ENCODE data around the gene DSN1.
"Not testable (repeated sequence)": the region's sequence is repeated elsewhere in the genome, so short reads cannot be mapped to it uniquely, and the experiment has no call there.

The DSN1 gene, protein sequence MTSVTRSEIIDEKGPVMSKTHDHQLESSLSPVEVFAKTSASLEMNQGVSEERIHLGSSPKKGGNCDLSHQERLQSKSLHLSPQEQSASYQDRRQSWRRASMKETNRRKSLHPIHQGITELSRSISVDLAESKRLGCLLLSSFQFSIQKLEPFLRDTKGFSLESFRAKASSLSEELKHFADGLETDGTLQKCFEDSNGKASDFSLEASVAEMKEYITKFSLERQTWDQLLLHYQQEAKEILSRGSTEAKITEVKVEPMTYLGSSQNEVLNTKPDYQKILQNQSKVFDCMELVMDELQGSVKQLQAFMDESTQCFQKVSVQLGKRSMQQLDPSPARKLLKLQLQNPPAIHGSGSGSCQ

DNA sequence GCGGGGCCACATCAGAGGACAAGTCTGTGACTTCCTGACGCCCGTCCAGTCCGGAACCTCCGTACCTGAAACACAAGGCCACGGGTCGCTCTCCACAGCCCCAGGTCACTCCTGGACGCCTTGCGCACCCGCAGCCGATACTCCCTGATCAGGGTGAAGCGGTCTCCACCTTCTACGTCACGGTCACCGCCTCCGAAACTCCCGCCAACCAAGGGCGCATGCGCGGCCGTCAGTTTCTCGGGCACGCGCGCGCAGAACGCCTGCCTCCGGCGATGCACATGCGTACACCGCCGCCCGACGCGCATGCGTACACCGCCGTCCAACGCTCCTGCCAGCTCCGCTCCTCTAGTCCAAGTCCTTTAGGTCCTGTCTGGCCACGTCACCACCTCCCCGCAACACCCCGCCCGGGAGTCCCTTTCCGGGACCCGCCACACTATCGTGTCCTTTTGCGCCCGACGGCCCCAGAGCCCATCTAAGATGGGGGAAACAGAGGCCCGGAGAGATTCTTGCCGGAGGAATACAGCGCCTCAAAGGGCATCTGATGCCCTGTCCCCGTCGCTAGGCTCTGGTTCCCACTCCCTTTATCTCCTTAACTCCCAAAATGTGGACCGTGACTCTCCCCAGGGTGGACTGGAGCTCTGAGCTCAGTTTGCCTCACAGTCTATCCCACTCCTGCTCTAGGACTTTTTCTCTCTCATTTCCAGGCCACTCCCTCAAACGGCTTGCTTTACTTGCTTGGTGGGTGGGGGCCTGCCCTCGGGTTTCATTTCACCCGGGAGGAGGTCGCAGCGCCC is at the start of gene DSN1:
DSN1 (minus strand) TSS at position 167 of the 794 bp plus-strand sequence. CDS start 2,305 bp downstream, outside the sequence.
- DNase-seq = peak; percentile 99 to 100

DNA sequence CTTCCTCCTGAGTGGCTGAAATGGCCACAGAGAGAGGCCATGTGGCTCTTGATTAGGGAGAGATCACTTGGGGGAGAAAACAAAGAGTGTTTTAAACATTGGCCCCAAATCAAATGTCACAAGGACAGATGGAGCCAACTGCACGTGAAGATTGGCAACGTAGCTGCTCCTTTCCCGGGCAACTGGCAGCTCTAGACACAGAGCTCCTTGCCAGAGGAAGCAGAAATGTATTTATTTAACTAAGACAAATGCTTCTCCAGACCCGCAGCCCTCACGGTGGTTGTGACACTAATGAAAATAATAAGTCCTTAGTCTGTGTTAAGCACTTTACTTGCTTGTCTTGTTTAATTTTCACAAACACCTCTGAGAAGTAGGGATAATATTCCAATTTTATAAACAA is 49.6 kb upstream of the DSN1 start:
- no peak for DNase-seq

DNA sequence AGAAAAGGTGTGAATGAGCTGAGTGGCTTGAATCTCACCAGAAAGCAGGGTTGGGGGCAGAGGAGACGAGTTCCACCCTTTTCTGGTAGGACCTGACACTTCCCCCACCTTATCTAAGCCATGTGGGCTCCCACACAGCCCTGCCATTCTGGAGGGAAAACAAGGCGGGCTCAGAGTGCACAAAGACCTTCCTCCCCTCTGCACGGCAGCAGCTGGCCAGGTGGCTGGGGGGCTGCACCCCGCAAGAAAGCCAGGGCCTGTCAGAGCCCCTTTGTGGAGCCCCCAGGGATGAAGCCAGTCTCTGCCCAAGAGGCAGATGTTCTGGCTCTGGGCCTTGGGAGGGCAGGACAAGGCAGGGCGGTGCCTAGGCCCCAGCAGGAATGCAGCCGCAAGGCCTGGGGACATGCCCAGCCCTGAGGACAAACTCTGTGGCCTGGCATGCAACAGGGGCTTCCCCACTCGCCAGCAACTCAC is 48.4 kb upstream of the DSN1 start:
- DNase-seq = no peak

DNA sequence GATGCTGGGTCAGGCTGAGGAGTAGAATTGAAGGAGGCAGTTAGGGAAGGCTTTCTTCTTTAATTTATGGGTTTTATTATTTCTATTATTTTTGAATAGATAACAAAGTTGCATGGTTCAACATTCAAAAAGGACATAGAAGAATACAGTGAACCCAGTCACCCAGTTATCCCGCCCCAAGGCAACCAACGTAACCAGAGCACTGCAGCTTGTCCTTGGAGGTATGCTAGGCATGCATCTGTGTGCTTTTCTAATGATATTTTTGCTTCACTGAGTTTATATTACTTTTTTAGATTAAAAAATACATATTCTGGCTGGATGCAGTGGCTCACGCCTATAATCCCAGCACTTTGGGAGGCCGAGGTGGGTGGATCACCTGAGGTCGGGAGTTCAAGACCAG is 47.4 kb upstream of the DSN1 start:
- DNase-seq = no peak

DNA sequence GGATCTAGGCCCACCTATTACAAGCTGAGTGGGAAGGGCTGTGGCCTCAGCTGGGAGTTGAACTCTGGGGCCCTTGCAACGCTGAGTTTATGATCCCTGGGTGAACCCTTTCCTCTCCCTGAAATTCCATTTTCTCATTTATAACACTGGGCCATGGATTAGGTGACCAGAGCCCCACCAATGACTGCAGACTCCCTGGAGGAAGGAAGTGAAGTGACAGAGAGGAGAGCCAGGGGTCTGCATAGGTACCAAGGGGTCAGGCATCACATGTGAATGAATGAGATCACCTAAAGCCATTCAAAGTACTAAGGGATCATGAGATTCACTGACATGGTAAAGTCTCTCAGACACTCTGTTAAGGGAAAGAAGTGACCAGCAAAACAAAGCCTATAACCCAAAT is 46.5 kb upstream of the DSN1 start:
- no peak for DNase-seq

DNA sequence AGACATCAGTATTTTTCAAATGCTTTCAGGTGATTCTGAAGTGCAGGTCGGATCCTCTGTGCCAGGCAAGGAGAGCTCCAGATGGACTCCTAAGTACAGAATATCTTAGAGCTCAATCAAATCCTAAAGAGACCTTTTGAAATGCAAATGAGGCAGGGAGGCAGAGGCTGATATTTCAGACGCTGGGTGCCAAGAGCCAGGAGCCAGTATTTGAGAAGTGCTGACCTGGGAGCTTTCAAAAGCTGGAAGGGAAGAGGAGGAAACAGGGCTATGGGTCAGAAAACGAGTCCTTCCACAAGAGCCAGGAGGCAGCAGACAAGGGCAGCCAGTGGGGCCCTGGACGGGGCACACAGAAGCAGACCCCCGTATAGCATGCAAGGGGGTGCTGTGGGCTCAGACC is 46.1 kb upstream of the DSN1 start:
- no peak for DNase-seq

DNA sequence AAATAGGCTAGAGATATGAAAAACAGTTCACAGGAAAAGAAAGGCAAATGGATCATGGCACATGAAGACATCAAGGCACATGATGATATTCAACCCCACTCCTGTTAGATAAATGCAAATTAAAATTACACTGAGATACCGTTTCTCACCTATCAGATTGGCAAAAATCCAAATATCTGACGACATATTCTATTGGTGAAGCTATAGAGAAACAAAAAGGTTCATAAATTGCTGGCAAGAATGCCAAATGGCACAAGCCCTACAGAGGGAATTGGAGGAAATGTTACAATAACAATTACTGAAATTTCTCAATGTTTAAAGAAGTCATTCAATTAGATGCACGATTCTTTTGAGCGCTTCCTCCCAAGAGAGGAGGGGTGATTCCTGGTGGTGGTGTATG is 45.3 kb upstream of the DSN1 start:
- DNase-seq = no peak

DNA sequence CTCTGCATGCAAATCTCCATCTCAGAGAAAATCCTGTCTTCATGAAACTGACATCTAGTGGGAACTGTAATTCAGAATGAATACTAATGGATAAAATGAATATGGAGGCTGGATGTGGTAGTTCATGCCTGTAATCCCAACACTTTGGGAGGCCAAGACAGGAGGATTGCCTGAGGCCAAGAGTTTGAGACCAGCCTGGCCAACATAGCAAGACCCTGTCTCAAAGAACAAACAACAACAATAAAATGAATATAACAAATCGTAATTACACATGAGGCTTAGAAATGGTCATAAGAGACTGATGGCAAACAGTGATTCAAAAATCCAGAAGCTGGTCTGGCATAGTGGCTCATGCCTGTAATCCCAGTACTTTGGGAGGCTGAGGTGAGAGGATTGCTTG is 44.6 kb upstream of the DSN1 start:
- no peak for DNase-seq

DNA sequence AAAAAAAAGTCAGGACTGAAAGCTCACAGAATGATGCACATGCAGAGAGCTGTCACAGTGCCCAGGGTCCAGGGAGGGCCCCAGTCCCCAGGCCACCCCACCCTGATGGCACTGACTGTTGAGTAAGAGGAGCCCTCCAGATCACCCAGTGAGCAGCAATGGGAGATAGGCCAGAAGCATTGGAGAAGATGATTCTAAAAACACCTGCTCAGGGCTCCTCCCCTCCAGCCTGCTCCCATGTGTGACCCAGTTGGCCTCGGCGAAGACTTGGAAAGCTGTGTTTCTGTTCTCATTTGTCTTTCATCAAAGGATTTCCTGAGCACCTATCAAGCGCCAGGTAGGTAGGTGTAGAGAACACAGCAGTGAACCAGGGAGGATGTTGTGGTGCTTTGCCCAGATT is 43.9 kb upstream of the DSN1 start:
- DNase-seq = no peak

DNA sequence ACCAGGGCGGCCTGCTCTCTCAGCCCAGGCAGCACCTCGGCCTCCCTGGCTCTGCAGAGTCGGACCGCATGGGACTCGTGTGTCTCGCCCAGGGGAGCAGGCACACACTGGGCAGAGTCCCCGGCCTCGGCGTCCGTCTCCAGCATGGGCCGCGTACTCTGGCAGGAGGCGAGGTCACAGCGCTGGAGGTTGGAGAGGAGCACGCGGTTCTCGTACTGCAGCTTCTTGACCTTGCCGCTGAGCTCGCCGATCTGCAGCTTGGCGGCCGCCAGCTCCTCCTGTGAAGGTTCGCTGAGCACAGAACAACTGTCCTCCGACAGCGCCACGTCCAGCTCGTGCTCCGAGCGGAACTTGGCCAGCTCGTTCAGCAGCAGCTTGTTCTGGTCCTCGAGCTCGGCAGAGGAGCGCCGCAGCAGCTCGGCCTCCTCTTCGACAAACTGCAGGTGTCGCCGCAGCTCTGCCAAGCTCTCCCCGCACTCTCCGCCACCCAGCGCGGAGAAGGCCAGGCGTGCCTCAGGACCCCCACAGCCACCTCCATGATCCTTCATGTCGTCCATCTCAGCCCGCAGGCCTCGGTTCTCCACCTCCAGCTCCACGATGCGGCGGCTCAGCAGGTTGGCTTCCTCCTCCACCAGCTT is 42.0 kb upstream of the DSN1 start:
- no peak for DNase-seq

DNA sequence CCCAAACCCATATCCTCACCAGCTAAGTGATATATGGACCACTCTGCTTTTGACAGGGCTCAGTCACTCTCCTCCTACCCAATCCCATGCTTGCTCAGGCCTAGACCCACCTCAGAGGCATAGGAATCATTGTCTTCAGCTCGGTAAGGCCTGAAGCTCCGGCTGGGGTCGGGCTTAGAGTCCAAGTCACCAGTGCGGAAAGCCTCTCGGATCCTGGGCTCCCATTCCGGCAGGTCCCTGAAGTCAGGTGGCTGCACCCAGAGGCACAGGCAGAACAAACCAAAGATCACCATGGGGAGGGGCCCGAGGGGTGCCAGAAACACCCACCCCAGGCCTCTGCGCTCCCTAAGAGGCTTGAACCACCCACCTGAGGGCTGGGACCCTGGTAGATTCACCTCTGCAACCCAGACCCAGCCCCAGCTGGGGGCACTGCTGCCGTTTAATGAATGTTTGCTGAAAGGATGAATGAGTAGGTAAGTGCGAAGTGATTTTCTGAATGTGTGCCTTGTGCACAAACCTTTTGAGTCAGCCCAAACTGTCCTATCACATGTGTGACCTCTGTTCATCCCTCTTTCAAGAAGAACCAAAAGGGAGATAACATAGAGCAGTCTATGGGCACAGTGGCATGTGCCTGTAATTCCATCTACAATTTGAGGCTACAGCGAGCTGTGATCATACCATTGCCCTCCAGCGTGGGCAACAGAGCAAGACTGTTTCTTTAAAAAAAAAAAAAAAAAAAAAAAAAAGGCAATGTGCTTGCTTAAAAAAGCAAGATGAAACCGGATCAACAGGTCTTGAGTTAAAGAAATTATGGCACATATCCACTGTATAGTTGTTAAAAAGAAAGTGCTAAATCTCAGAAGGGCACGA is 39.3 kb upstream of the DSN1 start:
- DNase-seq = no peak

DNA sequence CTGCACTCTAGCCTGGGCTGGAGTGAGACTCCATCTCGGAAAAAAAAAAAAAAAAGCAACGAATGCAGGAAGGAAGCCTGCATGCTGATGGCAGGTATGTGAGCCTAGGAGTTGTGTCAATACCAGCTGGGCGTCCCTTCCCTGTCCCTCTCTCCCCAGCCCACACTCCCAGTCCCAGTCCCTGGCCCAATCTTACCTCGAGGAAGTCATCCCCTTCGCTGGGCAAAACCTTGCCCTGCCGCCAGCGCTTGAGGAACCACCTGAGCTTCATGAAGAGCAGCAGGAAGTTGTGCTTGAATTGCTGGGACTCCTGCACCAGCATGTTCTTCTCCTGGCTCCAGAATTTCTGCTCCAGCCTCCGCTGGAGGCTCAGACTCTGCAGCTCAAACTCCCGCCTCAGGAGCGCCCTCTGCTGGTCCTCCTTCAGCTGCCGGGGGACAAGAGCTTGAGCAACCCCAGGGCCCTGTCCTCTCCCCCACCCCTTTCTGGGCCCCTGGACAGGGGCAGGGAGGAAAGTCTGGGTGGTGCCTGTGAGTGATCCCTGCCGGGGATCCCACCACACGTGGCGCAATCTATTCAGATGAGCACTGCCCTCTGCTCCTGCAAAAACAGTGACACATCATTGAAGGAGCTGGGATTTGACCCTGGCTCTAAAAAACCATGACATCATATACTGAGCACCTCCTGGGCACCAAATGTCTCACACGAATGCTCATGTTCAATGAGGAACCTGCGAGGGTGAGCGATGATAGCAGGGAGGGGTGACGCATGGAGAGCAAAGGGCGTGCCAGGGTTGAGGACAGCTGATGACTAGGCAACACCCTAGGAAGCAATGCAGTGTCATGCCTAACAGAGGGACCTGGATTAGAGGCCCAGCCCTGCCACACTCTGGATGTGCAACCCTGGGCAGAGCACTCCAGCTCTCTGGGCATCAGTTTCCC is 35.0 kb upstream of the DSN1 start:
- DNase-seq = peak; percentile 84 to 87

DNA sequence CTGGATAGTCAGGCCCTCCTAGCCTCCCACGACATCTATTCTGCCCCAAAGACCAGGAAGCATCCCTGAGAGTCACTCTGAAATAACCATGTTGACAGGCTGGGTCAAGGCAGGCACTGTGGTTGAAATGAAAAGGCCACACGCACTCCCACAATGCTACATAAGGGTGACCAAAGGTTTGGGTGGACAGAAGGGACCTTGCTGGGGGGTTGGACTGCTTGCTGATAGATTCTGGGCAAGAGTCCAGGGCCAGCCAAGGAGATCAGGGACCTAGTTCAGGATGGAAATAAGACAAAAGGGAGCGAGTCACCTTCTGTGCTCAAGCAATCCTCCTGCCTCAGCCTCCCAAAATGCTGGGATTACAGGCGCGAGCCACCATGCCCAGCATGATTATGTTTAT is 32.5 kb upstream of the DSN1 start:
- no peak for DNase-seq

DNA sequence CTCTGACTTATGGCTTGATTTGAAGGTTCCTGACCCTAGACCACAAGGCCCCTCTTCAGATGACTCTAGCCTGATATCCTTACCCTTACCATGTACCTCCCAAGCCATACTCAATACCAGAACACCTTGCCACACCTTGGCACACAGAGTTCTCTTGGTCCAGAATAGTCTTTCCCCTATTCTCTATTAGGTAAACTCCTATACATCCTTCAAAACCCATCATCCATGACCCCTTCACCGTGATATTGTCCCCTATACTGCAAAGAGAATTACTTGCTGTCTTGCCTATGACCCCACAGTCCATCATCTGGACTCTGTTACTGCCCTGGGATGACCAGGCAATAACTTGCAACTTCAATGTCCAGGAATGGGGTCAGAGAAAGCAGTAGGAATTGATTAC is 31.8 kb upstream of the DSN1 start:
- no peak for DNase-seq

DNA sequence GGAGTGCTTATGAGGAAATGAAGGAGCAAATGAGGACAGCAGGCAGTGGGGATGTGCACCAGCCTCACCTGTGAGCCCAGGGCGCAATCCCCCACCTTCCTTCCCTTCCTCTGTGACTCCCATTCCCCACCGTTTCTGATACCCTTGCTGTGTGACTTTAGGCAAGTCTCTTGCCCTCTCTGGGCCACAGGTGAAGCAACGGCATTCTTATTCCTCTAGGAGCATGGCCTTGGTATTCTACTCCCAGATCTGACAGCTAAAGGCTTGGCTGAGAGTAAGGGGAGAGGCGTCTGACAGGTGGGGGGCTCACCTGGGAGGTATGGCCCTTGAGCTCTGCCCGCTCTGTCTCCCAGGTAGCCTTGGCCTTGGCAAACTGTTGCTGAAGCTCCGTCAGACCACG is 30.9 kb upstream of the DSN1 start:
- no peak for DNase-seq

DNA sequence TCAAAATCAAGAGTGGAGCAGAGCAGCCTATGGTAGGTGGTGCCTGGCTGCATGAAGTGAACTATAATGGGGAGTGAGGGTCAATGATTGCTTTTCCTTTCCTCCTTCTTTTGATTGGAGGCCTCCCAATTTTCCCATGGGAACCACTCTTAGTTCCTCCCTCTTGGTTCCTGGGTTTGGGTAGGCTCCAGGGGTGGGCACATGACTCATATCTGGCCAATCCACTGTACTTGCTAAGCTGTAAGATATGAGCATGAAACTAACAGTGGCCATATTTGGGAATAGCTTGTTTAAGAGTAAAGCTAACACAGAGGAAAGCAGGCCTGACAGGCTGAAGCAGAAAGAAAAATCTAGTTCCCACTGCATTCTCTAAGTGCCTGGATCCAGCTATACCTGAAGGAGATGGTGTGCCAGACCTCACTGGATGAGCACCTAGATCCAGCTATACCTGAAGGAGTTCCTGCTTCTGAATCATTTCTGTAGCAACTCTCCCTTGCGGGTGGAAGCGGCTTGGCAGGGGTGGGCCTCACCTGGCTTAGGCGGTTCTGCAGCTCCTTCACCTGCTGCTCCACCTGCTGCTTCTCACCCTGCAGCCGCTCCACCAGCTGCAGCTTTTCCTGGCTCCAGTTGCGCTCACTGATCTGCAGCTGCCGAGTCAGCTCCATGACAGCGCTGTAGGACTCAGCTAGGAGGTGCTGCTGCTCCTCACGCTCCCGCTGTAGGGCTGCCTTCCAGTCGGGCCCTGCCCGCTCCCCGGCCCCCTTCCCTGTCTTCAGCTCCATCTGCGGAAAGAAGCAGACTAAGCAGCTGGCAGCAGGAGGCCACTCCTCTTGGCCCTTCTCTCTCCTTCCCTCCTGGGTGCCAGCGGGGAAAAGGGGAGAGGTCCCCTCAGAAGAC is 29.0 kb upstream of the DSN1 start:
- DNase-seq = no peak

DNA sequence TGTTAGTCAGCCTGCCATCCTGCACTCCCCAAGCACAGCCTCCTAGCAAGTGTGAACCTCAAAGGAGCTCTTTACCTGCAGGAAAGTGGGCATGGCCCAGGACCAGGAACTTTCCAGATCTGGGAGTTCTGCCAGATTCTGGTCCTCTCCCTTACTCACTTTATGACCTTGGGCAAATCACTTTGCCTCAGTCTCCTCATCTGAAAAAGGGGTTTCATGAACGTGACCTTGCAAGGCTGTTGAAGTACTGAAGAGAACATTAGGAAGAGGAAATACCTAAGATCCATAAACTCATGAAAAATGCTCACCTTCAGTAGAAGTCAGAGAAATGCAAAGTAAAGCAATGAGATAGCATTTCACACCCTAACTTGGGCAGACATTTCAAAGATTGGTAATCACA is 26.8 kb upstream of the DSN1 start:
- no peak for DNase-seq

DNA sequence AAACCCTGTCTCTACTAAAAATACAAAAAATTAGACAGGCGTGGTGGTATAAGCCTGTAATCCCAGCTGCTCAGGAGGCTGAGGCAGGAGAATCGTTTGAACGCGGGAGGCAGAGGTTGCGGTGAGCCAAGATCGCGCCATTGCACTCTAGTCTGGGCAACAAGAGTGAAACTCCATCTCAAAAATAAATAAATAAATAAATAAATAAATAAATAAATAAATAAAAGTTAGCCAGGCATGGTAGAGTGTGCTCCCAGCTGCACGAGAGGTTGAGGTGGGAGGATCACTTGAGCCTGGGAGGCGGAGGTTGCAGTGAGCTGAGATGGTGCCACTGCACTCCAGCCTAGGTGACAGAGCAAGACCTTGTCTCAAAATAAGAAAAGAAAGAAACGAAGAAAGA is 25.8 kb upstream of the DSN1 start:
- DNase-seq = not testable (repeated sequence)

DNA sequence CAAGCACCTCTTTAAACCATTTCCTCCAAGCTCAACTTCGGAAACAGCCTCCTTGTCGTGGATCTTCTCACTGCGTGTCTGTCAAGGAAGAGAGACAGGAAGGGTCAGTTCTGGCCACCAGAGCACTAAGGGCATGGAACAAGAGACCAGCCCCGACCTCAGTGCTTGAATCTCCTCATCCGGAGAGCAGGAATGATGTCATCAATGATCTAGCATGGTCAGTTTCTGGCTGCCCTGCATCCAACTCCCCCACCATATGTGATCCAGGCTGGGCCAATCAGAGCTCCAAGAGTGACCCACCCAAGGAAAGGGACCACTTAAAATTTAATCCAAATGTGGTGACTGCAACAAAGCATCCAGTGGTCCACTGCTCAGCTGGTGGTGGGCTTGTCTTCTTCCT is 23.3 kb upstream of the DSN1 start:
- no peak for DNase-seq

DNA sequence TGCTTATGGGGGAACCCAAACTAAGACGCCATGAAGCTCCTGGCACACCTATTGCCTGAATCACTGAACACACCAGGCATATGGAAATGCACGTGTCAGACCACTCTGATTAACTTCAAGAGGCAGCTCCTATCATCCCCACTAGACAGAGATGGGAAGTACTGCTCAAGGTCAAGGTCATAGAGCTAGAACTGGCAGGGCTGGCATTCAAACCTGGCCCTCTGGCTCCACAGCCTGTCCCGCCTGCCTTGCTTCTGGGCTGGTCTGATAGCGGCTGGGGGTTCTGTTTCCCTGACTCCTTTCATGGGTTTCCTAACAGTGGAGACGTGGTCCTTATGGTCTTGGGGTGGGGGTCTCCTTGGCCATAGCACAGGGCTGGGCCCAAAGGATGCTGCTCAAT is 22.6 kb upstream of the DSN1 start:
- DNase-seq = no peak

DNA sequence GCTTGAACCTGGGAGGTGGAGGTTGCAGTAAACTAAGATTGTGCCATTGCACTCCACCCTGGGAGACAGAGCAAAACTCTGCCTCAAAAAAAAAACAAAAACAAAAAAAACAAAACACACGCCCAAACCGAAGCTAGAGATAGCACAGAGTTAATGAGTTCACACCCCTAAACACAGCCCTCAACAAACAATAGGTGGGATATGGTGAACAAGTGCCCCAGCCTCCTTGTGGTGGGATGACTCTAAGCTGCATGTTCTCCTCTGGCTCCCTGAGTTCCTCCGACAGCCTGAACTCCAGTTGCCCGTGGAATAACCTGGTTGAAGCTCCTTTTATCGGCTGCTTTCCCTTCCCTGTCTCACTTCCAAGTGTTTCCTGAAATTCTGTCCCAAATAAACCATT is 22.1 kb upstream of the DSN1 start:
- no peak for DNase-seq

Data from activated T-cell treated with anti-CD3 and anti-CD28 coated beads, Interleukin-2, amount 50 U/mL, for 48 hours (primary cell).